IMR-90 (cell line): ENCODE results near the gene OST4. TPM values are rescaled to one million over a fixed set of nuclear protein-coding genes. Genes with fewer than 3 reads are reported as not detected.

ENCODE experiments used
- ATAC-seq: fragments of 200-7000 bp; cut with Tn5 transposase; 2 replicates; pipeline ENCODE4 v1.9.1; 2020; ENCODE audit warnings: low read depth, mild to moderate bottlenecking, moderate library complexity
- BruUV-seq: library from RNA; stranded (reverse); fragments of 400-500 nt; replicated peaks from 2 replicates; lab custom pipeline; 2021; lab: Mats Ljungman, UMichigan
- CTCF ChIA-PET: fragments of 300-600 bp; formaldehyde crosslinking; extraction: SDS; loops from one replicate; lab custom pipeline; 2021; ENCODE audit warnings: antibody characterized with exemption; lab: Yijun Ruan, JAX
- POLR2A ChIA-PET: fragments of 300-600 bp; sonication (Branson Sonifier 250); formaldehyde crosslinking; loops from one replicate; lab custom pipeline; 2022; ENCODE audit warnings: antibody characterized with exemption; ENCODE audit not compliant: unreplicated experiment; lab: Charles Lee
- DNase-seq: peaks from one replicate; pipeline ENCODE4 v3.0.0; 2013
- H2AFZ ChIP-seq: replicated peaks from 2 replicates; pipeline ENCODE3; 2013; ENCODE audit warnings: low read length, mild to moderate bottlenecking; ENCODE audit not compliant: poor library complexity
- H2AK5ac ChIP-seq: 2 replicates; pipeline ENCODE4 v1.6.1; 2013; ENCODE audit warnings: low read depth, low read length, inconsistent platforms
- H2AK9ac ChIP-seq: replicated peaks from 2 replicates; pipeline ENCODE3; 2013; ENCODE audit warnings: mild to moderate bottlenecking, low read depth, low read length, moderate library complexity; ENCODE audit not compliant: poor library complexity
- H2BK120ac ChIP-seq: 2 replicates; pipeline ENCODE4 v1.6.1; 2013; ENCODE audit warnings: low read depth, low read length, inconsistent platforms
- H2BK15ac ChIP-seq: 3 replicates; pipeline ENCODE4 v1.6.1; 2013; ENCODE audit warnings: low read depth, low read length, inconsistent platforms
- H2BK20ac ChIP-seq: 2 replicates; pipeline ENCODE4 v1.6.1; 2013; ENCODE audit warnings: low read depth, mild to moderate bottlenecking, inconsistent platforms, low read length, moderate library complexity
- H2BK5ac ChIP-seq: 2 replicates; pipeline ENCODE4 v1.6.1; 2013; ENCODE audit warnings: mild to moderate bottlenecking, low read depth, low read length, inconsistent platforms; ENCODE audit not compliant: poor library complexity, severe bottlenecking
- H3K14ac ChIP-seq: replicated peaks from 2 replicates; pipeline ENCODE4 v1.6.1; 2013; ENCODE audit warnings: low read depth, low read length, inconsistent platforms
- H3K18ac ChIP-seq: 2 replicates; pipeline ENCODE4 v1.6.1; 2013; ENCODE audit warnings: low read depth, low read length, control low read depth
- H3K23ac ChIP-seq: 2 replicates; pipeline ENCODE4 v1.6.1; 2013; ENCODE audit warnings: low read depth, low read length, inconsistent platforms
- H3K27ac ChIP-seq: 2 replicates; pipeline ENCODE4 v1.5.1; 2013; ENCODE audit warnings: mild to moderate bottlenecking, control low read depth, low read length; ENCODE audit not compliant: insufficient read depth
- H3K27me3 ChIP-seq: 2 replicates; pipeline ENCODE4 v1.6.1; 2013; ENCODE audit warnings: low read length; ENCODE audit not compliant: control insufficient read depth, insufficient read depth
- H3K36me3 ChIP-seq: 2 replicates; pipeline ENCODE4 v1.6.1; 2013; ENCODE audit warnings: low read length, mixed read lengths; ENCODE audit not compliant: control insufficient read depth, insufficient read depth
- H3K4ac ChIP-seq: 2 replicates; pipeline ENCODE4 v1.6.1; 2013; ENCODE audit warnings: low read depth, low read length, inconsistent platforms
- H3K4me1 ChIP-seq: 2 replicates; pipeline ENCODE4 v1.6.1; 2013; ENCODE audit warnings: low read length, mixed read lengths; ENCODE audit not compliant: control insufficient read depth, insufficient read depth
- H3K4me2 ChIP-seq: 2 replicates; pipeline ENCODE4 v1.6.1; 2013; ENCODE audit warnings: low read depth, mild to moderate bottlenecking, control low read depth, low read length, moderate library complexity
- H3K4me3 ChIP-seq: 2 replicates; pipeline ENCODE4 v1.5.1; 2013; ENCODE audit warnings: low read depth, mild to moderate bottlenecking, control low read depth, low read length, moderate library complexity; ENCODE audit not compliant: insufficient read depth
- H3K56ac ChIP-seq: 2 replicates; pipeline ENCODE4 v1.6.1; 2013; ENCODE audit warnings: low read length, inconsistent platforms; ENCODE audit not compliant: insufficient read depth; ENCODE audit errors: extremely low read depth
- H3K79me1 ChIP-seq, 2 experiments: 2 replicates each; pipeline ENCODE4 v1.6.1; 2013; ENCODE audit warnings: low read length in 2 of 2, inconsistent platforms in 1 of 2, low read depth in 1 of 2
- H3K9ac ChIP-seq: 2 replicates; pipeline ENCODE4 v1.6.1; 2013; ENCODE audit warnings: low read depth, low read length, control low read depth
- H3K9me1 ChIP-seq: 2 replicates; pipeline ENCODE4 v1.6.1; 2013; ENCODE audit warnings: low read length, inconsistent platforms; ENCODE audit not compliant: insufficient read depth
- H3K9me3 ChIP-seq: 2 replicates; pipeline ENCODE4 v1.6.1; 2013; ENCODE audit warnings: low read length; ENCODE audit not compliant: control insufficient read depth, insufficient read depth
- H4K20me1 ChIP-seq: 2 replicates; pipeline ENCODE4 v1.6.1; 2013; ENCODE audit warnings: low read length, inconsistent platforms; ENCODE audit not compliant: insufficient read depth
- H4K5ac ChIP-seq: 2 replicates; pipeline ENCODE4 v1.6.1; 2013; ENCODE audit warnings: mild to moderate bottlenecking, low read depth, low read length, control low read depth
- H4K8ac ChIP-seq, 2 experiments: 2 replicates each; pipeline ENCODE4 v1.6.1; 2013; ENCODE audit warnings: low read depth in 2 of 2, low read length in 2 of 2, control low read depth in 1 of 2, inconsistent platforms in 1 of 2
- H4K91ac ChIP-seq: 2 replicates; pipeline ENCODE4 v1.6.1; 2013; ENCODE audit warnings: low read depth, low read length, inconsistent platforms; ENCODE audit not compliant: insufficient read depth
- CTCF ChIP-seq: conservative IDR thresholded peaks from 2 replicates; pipeline ENCODE4 v1.5.1; 2012; ENCODE audit warnings: mild to moderate bottlenecking, low read depth, low read length, improper control_type of control experiment
- RAD21 ChIP-seq: IDR thresholded peaks from 2 replicates; pipeline ENCODE4 v1.6.1; 2012; ENCODE audit warnings: low read length, improper control_type of control experiment
- WGBS, 2 experiments: methylation state at CpG; one replicate each; pipeline versions ENCODE4 v1.1.5 to v1.1.7; 2013; ENCODE audit warnings: missing lambda C conversion rate in 2 of 2; ENCODE audit not compliant: insufficient read length in 1 of 2; ENCODE audit errors: extremely low coverage in 2 of 2; 5-methylcytosine and 5-hydroxymethylcytosine counted together
- dilution Hi-C: fragments of 300-500 bp; cut with HindIII; formaldehyde crosslinking; loops from one replicate; pipeline ENCODE4 v1.14.3; 2018; ENCODE audit warnings: low sequenced_read_pairs; ENCODE audit not compliant: unreplicated experiment
- in situ Hi-C: fragments of 300-500 bp; cut with MboI; formaldehyde crosslinking; loops from 3 replicates; pipeline ENCODE4 v1.14.3; 2019; ENCODE audit warnings: low sequenced_read_pairs, inconsistent platforms, mixed read lengths
- intact Hi-C: fragments of 100-400 bp; cut with micrococcal nuclease; formaldehyde crosslinking; loops from 2 replicates; pipeline ENCODE4 v1.10.0; 2022
- polyA plus RNA-seq, 3 experiments: library from polyadenylated mRNA; depleted of rRNA; stranded (reverse); fragments of >200 nt; gene quantifications; 2 replicates each; pipeline ENCODE4 v1.2.3, GENCODE V29; 2012; ENCODE audit warnings: low replicate concordance in 1 of 3
- total RNA-seq: library from RNA; depleted of rRNA; stranded (reverse); fragments of >200 nt; gene quantifications from 2 replicates; pipeline ENCODE4 v1.2.3, GENCODE V29; 2012

OST4 gene
- total and polyA plus RNA-seq, 2 of the 4 experiments (the other 2 are of a cell fraction): 386 to 806 TPM

- WGBS, 2 experiments: 79% methylated on average over 7 of the region's 14 CpGs; no CpG with 5 or more reads in 1 of the 2 experiments
- H2AK9ac ChIP-seq: no peak overlapping the region
- no TSS peak for BruUV-seq
- H4K91ac ChIP-seq: no peak overlapping the region
- H3K4me1 ChIP-seq: peaks cover 6% of the 10 kb centered on the region
- H2BK20ac ChIP-seq: no peak overlapping the region
- H3K27me3 ChIP-seq: no peaks in the 10 kb centered on the region
- H2AFZ ChIP-seq: no peak overlapping the region
- H4K20me1 ChIP-seq: no peaks in the 10 kb centered on the region; the same call in 1 of the 2 replicates
- no peak overlapping the region for H3K56ac ChIP-seq
- no peak overlapping the region for H2BK5ac ChIP-seq
- ATAC-seq: no peak
- no peak overlapping the region for H3K4ac ChIP-seq
- H2BK15ac ChIP-seq: no peak overlapping the region
- H4K8ac ChIP-seq: no peak overlapping the region
- dilution Hi-C loops: no loop called here
- intact Hi-C loops: loop anchor here (5.0 kb wide), 1 partner anchor 242 kb away; the partner anchor contains the start of gene DPYSL5
- no peak overlapping the region for H3K9ac ChIP-seq
- POLR2A ChIA-PET: no interaction called here
- H4K5ac ChIP-seq: no peak overlapping the region
- H3K79me1 ChIP-seq: peaks cover 0 to 7% of the 10 kb centered on the region in 2 experiments; a peak in 1 of 4 replicates
- no peaks in the 10 kb centered on the region; the same call in 1 of the 2 replicates for H3K9me1 ChIP-seq
- DNase-seq: no peak
- in situ Hi-C loops: no loop called here
- H3K4me3 ChIP-seq: no peak overlapping the region
- no peak overlapping the region for H3K4me2 ChIP-seq
- no peak overlapping the region for H3K18ac ChIP-seq
- no peak for TF ChIP-seq CTCF
- no peak for TF ChIP-seq RAD21
- no peak overlapping the region for H2AK5ac ChIP-seq
- no peak overlapping the region for H3K14ac ChIP-seq
- no peak overlapping the region for H3K27ac ChIP-seq
- no peaks in the 10 kb centered on the region for H3K9me3 ChIP-seq
- no peak overlapping the region for H2BK120ac ChIP-seq
- H3K36me3 ChIP-seq: peaks cover 4% of the 10 kb centered on the region; the same call in 1 of the 2 replicates
- CTCF ChIA-PET: interaction anchor here (0.6 to 1.1 kb wide), 4 partner anchors 8 to 243 kb away, joined by 3 read pairs; partner anchors contain the start of gene AGBL5
- no peak overlapping the region for H3K23ac ChIP-seq
These were observed 17.9 kb upstream of the OST4 start for GRCh38 chr2:27089111-27089954.
